ENCODE data around the gene DBNDD1.

The DBNDD1 gene

DNA sequence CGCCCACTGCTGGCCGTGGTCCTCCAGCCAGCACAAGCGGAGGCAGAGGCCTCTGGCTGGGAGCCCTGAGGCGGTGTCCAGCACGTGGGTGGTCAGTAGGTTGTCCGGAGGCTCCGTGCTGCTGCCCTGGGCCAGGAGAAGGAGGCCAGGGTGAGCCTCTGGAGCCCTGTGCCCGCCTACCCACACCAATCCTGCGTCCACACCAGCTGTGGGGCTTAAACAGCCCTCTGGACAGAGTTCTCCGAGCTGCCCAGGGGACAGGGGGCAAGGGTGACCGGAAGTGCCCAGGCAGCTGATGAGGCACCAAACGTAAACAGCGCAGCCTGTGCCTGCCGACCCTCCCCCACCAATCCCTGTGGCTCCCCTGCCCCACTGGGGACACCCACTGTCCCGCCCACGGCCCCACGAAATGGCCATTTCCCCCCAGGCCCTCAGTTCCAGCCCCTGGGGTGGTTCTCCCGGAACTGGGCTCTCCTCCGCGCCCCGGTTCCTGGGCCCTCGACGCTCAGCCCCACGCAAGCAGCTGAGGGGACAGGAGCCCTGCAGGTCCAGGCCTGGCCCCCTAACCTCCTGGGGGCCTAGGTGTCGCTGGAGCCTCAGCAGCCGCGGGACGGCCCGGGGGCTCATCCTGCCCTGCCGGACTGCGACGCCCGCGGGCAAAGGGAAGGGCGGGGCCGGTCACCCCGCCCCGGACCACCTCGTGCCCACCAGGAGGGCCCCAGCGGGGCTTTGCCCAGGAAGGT is 27.9 kb upstream of the DBNDD1 start:
- no peak for TF ChIP-seq POLR2A (IDR thresholded peaks at IDR 0.05; ENCODE audit: extremely low read depth, insufficient read length)
- TF ChIP-seq, protein P1, sequence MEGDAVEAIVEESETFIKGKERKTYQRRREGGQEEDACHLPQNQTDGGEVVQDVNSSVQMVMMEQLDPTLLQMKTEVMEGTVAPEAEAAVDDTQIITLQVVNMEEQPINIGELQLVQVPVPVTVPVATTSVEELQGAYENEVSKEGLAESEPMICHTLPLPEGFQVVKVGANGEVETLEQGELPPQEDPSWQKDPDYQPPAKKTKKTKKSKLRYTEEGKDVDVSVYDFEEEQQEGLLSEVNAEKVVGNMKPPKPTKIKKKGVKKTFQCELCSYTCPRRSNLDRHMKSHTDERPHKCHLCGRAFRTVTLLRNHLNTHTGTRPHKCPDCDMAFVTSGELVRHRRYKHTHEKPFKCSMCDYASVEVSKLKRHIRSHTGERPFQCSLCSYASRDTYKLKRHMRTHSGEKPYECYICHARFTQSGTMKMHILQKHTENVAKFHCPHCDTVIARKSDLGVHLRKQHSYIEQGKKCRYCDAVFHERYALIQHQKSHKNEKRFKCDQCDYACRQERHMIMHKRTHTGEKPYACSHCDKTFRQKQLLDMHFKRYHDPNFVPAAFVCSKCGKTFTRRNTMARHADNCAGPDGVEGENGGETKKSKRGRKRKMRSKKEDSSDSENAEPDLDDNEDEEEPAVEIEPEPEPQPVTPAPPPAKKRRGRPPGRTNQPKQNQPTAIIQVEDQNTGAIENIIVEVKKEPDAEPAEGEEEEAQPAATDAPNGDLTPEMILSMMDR (IDR thresholded peaks at IDR 0.05; ENCODE audit: low read depth, low read length) = no peak
- H3K4me3 ChIP-seq (ENCODE audit: low read depth, low read length) = no peak overlapping the region
- no peak for DNase-seq (ENCODE audit: low read depth)

- TF ChIP-seq, protein P2, sequence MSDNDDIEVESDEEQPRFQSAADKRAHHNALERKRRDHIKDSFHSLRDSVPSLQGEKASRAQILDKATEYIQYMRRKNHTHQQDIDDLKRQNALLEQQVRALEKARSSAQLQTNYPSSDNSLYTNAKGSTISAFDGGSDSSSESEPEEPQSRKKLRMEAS (IDR thresholded peaks at IDR 0.05; ENCODE audit: low read depth, low read length) = no peak
- TF ChIP-seq POLR2A (IDR thresholded peaks at IDR 0.05; ENCODE audit: extremely low read depth, insufficient read length) = no peak
- no peak for TF ChIP-seq MYC (IDR thresholded peaks at IDR 0.05; ENCODE audit: low read depth, low read length)
- TF ChIP-seq, protein P1 (IDR thresholded peaks at IDR 0.05; ENCODE audit: low read depth, low read length) = no peak
- H3K4me3 ChIP-seq (ENCODE audit: low read depth, low read length) = no peak overlapping the region
- no peak for DNase-seq (ENCODE audit: low read depth)
Measured at GRCh38 chr16:90046122-90046970, 27.1 kb upstream of the DBNDD1 start.

DNA sequence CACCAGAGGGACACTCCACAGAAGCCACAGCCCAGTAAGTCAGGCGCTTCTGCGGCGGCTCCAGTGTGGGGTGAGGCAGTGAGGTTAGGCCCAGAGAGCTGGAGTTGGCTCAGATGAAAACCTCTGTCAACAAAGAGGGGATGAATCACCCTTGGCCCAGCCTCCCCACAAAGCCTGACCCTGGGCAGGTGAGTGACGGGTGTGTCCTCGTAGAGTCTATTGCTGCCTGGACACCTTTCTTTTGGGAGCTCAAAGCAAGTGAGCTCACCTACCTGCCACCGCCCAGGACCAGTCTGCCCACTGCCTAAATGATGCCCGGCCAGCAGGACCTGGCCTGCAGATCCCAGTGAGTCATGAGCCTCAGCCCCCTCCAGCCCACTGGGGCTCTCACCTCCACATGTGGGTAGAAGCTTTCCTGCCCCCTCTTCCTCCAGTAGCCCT is 24.9 kb upstream of the DBNDD1 start:
- DNase-seq (ENCODE audit: low read depth) = no peak
- H3K4me3 ChIP-seq (ENCODE audit: low read depth, low read length) = no peak overlapping the region
- TF ChIP-seq, protein P2 (IDR thresholded peaks at IDR 0.05; ENCODE audit: low read depth, low read length) = no peak
- TF ChIP-seq POLR2A (IDR thresholded peaks at IDR 0.05; ENCODE audit: extremely low read depth, insufficient read length) = no peak
- TF ChIP-seq, protein P1 (IDR thresholded peaks at IDR 0.05; ENCODE audit: low read depth, low read length) = no peak
- TF ChIP-seq MYC (IDR thresholded peaks at IDR 0.05; ENCODE audit: low read depth, low read length) = no peak

GRCh38 chr16:90043526-90043925 is 24.3 kb upstream of the DBNDD1 start:
- H3K4me3 ChIP-seq (ENCODE audit: low read depth, low read length) = no peak overlapping the region
- TF ChIP-seq, protein P2 (IDR thresholded peaks at IDR 0.05; ENCODE audit: low read depth, low read length) = no peak
- TF ChIP-seq, protein P1 (IDR thresholded peaks at IDR 0.05; ENCODE audit: low read depth, low read length) = no peak
- no peak for TF ChIP-seq POLR2A (IDR thresholded peaks at IDR 0.05; ENCODE audit: extremely low read depth, insufficient read length)
- no peak for TF ChIP-seq MYC (IDR thresholded peaks at IDR 0.05; ENCODE audit: low read depth, low read length)
- no peak for DNase-seq (ENCODE audit: low read depth)

DNA sequence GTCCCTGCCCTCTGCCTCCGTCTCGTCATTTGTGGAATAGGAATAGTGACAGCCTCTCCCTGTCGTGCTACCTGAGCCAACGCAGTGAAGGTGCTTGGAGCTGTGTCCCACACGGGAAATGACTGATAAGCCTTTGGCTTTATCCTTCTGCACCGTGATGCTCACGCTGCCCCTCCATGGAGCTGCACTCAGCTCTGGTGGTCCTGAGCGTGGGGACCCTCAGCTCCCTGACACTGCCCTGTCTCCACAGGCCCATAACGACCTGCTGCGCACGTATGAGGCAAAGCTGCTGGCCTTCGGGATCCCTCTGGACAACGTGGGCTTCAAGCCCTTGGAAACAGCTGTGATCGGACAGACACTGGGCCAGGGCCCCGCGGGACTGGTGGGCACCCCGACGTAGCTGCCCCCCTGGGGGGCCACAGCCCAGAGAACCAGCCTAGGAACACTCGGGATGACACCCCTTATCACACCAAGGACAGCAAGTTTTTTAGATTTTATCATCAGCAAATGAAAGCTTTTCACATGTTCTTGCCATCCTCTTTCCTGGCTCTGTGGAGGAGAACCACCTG is 23.8 kb upstream of the DBNDD1 start:
- TF ChIP-seq, protein P1 (IDR thresholded peaks at IDR 0.05; ENCODE audit: low read depth, low read length) = no peak
- TF ChIP-seq POLR2A (IDR thresholded peaks at IDR 0.05; ENCODE audit: extremely low read depth, insufficient read length) (no peak), MYC (IDR thresholded peaks at IDR 0.05; ENCODE audit: low read depth, low read length) (no peak)
- TF ChIP-seq, protein P2 (IDR thresholded peaks at IDR 0.05; ENCODE audit: low read depth, low read length) = no peak
- H3K4me3 ChIP-seq (ENCODE audit: low read depth, low read length) = no peak overlapping the region
- DNase-seq (ENCODE audit: low read depth) = no peak

All from NB4 (cell line).